ENCODE results near the gene GPR157.
"Not testable (repeated sequence)": the region's sequence is repeated elsewhere in the genome, so short reads cannot be mapped to it uniquely, and the experiment has no call there.

GPR157 gene

GRCh38 chr1:9145714-9146113, 16.8 kb upstream of the GPR157 start:
- no peak for DNase-seq

GRCh38 chr1:9145021-9145668, 16.2 kb upstream of the GPR157 start:
- no peak for DNase-seq

GRCh38 chr1:9144494-9144893, 15.6 kb upstream of the GPR157 start:
- not testable (repeated sequence) for DNase-seq

- DNase-seq, result no peak
Measured at GRCh38 chr1:9143250-9143649, 14.3 kb upstream of the GPR157 start.

GRCh38 chr1:9139930-9140329, 11.0 kb upstream of the GPR157 start:
- no peak for DNase-seq

GRCh38 chr1:9136932-9137331, 8.0 kb upstream of the GPR157 start:
- DNase-seq, result no peak

GRCh38 chr1:9135073-9135836, 6.4 kb upstream of the GPR157 start:
- DNase-seq, result no peak

GRCh38 chr1:9133870-9134585, 5.1 kb upstream of the GPR157 start:
- no peak for DNase-seq

GRCh38 chr1:9129266-9130041, 552 bp upstream of the GPR157 start:
- peak; percentile 72 for DNase-seq

- no peak for DNase-seq
Measured at GRCh38 chr1:9128166-9128519, 759 bp downstream of the GPR157 start.

GRCh38 chr1:9127395-9128165, 1.3 kb downstream of the GPR157 start:
- no peak for DNase-seq

GRCh38 chr1:9126511-9126910, 2.4 kb downstream of the GPR157 start:
- DNase-seq, result no peak

GRCh38 chr1:9125847-9126246, 3.1 kb downstream of the GPR157 start:
- not testable (repeated sequence) for DNase-seq

GRCh38 chr1:9125325-9125724, 3.6 kb downstream of the GPR157 start:
- DNase-seq, result no peak

- not testable (repeated sequence) for DNase-seq
Measured at GRCh38 chr1:9124389-9124788, 4.5 kb downstream of the GPR157 start.

GRCh38 chr1:9123665-9124064, 5.2 kb downstream of the GPR157 start:
- DNase-seq, result not testable (repeated sequence)

GRCh38 chr1:9121496-9122409, 7.1 kb downstream of the GPR157 start:
- no peak for DNase-seq

- DNase-seq, result no peak
Measured at GRCh38 chr1:9120312-9120958, 8.5 kb downstream of the GPR157 start.

GRCh38 chr1:9119745-9120144, 9.2 kb downstream of the GPR157 start:
- no peak for DNase-seq

- DNase-seq, result no peak
Measured at GRCh38 chr1:9118186-9118585, 10.7 kb downstream of the GPR157 start.
